Kidney (tissue), 14 donors: ENCODE results near the gene WDFY4. TPM values are rescaled to one million over a fixed set of nuclear protein-coding genes. Genes with fewer than 3 reads are reported as not detected.

ENCODE experiments used
- DNase-seq, 5 donors: peaks; one replicate each; pipeline ENCODE4 v3.0.0-alpha.2; 2013 to 2020
- FAIRE-seq: peaks from 2 replicates; lab custom pipeline; 2012; peaks lifted over from hg19 to GRCh38; lab: Jason Lieb, UNC
- H3K27ac ChIP-seq, 2 donors: one replicate each; pipeline ENCODE4 v1.7.0; 2013; ENCODE audit warnings: low read depth in 2 of 2, low read length in 2 of 2, inconsistent platforms in 1 of 2
- H3K27me3 ChIP-seq: one replicate; pipeline ENCODE4 v1.7.1; 2013; ENCODE audit warnings: low read length, inconsistent platforms; ENCODE audit not compliant: control insufficient read depth, insufficient read depth
- H3K36me3 ChIP-seq, 3 donors: one replicate each; pipeline versions ENCODE4 v1.7.0 to v1.7.1; 2013; ENCODE audit warnings: low read length in 3 of 3, control low read depth in 1 of 3, inconsistent platforms in 1 of 3; ENCODE audit not compliant: insufficient read depth in 3 of 3, control insufficient read depth in 2 of 3
- H3K4me1 ChIP-seq, 3 donors: one replicate each; pipeline versions ENCODE4 v1.7.0 to v1.7.1; 2013; ENCODE audit warnings: low read length in 3 of 3, inconsistent platforms in 1 of 3, low read depth in 1 of 3; ENCODE audit not compliant: control insufficient read depth in 2 of 3, insufficient read depth in 2 of 3
- H3K4me3 ChIP-seq, 3 donors: one replicate each; pipeline versions ENCODE4 v1.7.0 to v1.8.1; 2013; ENCODE audit warnings: low read length in 3 of 3, control low read depth in 1 of 3, inconsistent platforms in 1 of 3
- H3K9ac ChIP-seq, 3 donors: one replicate each; pipeline versions ENCODE4 v1.7.0 to v1.7.1; 2013; ENCODE audit warnings: low read length in 3 of 3, control low read depth in 1 of 3, inconsistent platforms in 1 of 3
- H3K9me3 ChIP-seq, 3 donors: one replicate each; pipeline versions ENCODE4 v1.7.0 to v1.7.1; 2013; ENCODE audit warnings: low read length in 3 of 3, control low read depth in 1 of 3, inconsistent platforms in 1 of 3; ENCODE audit not compliant: control insufficient read depth in 2 of 3, insufficient read depth in 1 of 3
- CTCF ChIP-seq: IDR thresholded peaks from 3 replicates; pipeline ENCODE4 v1.5.1; 2012; ENCODE audit warnings: mild to moderate bottlenecking, moderate library complexity, borderline replicate concordance; ENCODE audit not compliant: insufficient read depth; ENCODE audit errors: extremely low read depth
- intact Hi-C: fragments of 100-400 bp; cut with DNase I; formaldehyde crosslinking; loops from one replicate; pipeline ENCODE4 v1.11.1; 2022
- polyA plus RNA-seq: library from polyadenylated mRNA; stranded (reverse); fragments of 350-450 nt; fragmentation: Illumina TruSeq; extraction: RNeasy Lipid Tissue Mini Kit (QIAGEN cat#74804); gene quantifications from one replicate; pipeline ENCODE4 v1.2.3, GENCODE V29; 2014; ENCODE audit warnings: low read depth, low replicate concordance; ENCODE audit not compliant: insufficient read depth
- total RNA-seq: library from RNA; stranded (reverse); fragmentation: NEBNext Ultra II Directional; extraction: Animal tissue kit (Norgen Biotek cat#: 25700); gene quantifications from one replicate; pipeline ENCODE4 v1.2.1, GENCODE V29; 2021
- donor health status: control.
- donor health status: control.
- donor health status: control.
- donor health status: control.
- donor health status: control.
- donor health status: DM: yes; HTN: yes; CAD: no.
- donor health status: Normal renal cell carcinoma (clear cell type).

Gene WDFY4
- total and polyA plus RNA-seq, 2 donors from 2014 or later: 1.7 to 13.3 TPM

DNA sequence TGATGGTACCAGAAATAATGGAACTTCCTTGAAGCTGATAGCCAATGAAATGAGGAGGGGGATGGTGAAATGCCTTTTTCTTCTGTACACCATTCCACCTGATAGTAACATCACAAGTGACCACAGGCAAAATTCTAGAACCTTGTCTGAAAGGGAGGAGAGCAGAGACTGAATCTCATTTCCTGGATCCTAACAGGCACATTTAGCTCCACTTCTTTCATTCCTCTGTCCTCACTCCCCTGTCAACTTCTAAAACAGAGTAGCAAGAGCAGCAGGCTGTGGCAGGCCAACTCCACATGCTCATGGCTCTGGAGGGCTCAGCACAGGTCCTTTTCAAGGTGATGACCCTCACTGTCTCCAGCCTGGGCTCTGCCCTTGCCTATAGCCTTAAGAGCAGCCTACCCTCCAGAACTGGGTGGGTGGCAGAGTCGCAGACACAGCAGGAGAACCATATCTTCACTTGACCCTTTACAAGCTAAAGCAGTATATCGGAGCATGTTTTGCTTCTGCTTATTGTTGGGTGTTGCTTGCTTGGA is 255.2 kb downstream of the WDFY4 start, which contains the start of gene LRRC18:
Gene LRRC18, minus strand, starts transcription at position 51 of the 536 bp plus-strand sequence. CDS start 25,685 bp downstream, outside the sequence.
- Histone ChIP-seq H3K36me3 (no peaks in the 10 kb centered on the region), H3K4me3 (no peak within 1 kb of the TSS), H3K9ac (no peak within 1 kb of the TSS), H3K27me3 (no peaks in the 10 kb centered on the region), H3K4me1 (no peaks in the 10 kb centered on the region), H3K9me3 (no peaks in the 10 kb centered on the region), H3K27ac (no peak within 1 kb of the TSS)
- TF ChIP-seq CTCF: no peak
- no peak for FAIRE-seq
- no peak for DNase-seq
- intact Hi-C loops: no loop called here

GRCh38 chr10:48940372-48940771 is 255.7 kb downstream of the WDFY4 start:
- DNase-seq (peak in 1 of 5 donors; percentile 4), FAIRE-seq (no peak)
- intact Hi-C loops: no loop called here
- H3K36me3 ChIP-seq: no peaks in the 10 kb centered on the region
- H3K4me1 ChIP-seq: no peaks in the 10 kb centered on the region
- H3K4me3 ChIP-seq: no peak overlapping the region
- H3K27ac ChIP-seq: no peak overlapping the region
- no peaks in the 10 kb centered on the region for H3K27me3 ChIP-seq
- no peaks in the 10 kb centered on the region for H3K9me3 ChIP-seq
- no peak overlapping the region for H3K9ac ChIP-seq
- no peak for TF ChIP-seq CTCF

DNA sequence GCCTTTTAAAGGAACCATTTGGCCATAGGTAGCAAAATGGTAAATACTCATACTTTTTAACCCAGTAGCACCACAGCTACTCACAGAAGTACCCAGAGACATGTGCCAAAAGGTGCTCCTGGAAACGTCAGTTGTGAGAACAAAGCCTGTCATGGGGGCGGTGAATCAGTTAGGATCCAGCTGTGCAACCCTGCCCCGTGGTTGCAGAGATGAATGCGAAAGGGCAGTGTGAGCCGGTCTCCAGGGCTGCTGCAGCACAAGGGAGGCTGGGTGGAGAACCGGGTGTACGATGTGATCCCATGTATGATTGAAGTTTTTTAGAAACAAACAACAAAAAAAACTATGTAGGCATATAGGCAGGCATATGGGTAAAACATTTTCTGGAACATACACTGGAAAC is 256.3 kb downstream of the WDFY4 start:
- TF ChIP-seq CTCF: no peak
- Histone ChIP-seq H3K36me3 (no peaks in the 10 kb centered on the region), H3K9me3 (no peaks in the 10 kb centered on the region), H3K4me1 (no peaks in the 10 kb centered on the region), H3K27ac (no peak overlapping the region), H3K9ac (no peak overlapping the region), H3K27me3 (no peaks in the 10 kb centered on the region), H3K4me3 (no peak overlapping the region)
- DNase-seq (peak in 1 of 5 donors; percentile 19), FAIRE-seq (no peak)
- intact Hi-C loops: no loop called here
